Measurements from ENCODE around the gene PRKCH. TPM values are rescaled to one million over a fixed set of nuclear protein-coding genes. Genes with fewer than 3 reads are reported as not detected.

PRKCH gene
- total and polyA plus RNA-seq, 4 experiments from 2014 or later, result 246 to 284 (median 249) TPM

- Histone ChIP-seq H3K9me3 (ENCODE audit: control insufficient read depth in 1 of 2, low read length in 2 of 2) (no peaks in the 10 kb centered on the region), H3K27me3 (ENCODE audit: insufficient read depth, low read length) (no peaks in the 10 kb centered on the region), H3K4me3 (ENCODE audit: low read length in 2 of 2) (no peak overlapping the region), H3K27ac (ENCODE audit: low read depth, low read length) (no peak overlapping the region), H3K4me1 (ENCODE audit: insufficient read depth, low read length) (peaks cover 7% of the 10 kb centered on the region), H3K36me3 (ENCODE audit: insufficient read depth, low read length) (no peaks in the 10 kb centered on the region)
- Mint-ChIP-seq H3K36me3 (no peaks in the 10 kb centered on the region), H3K27me3 (no peaks in the 10 kb centered on the region), H3K4me1 (peaks cover 5 to 35% (median 13%) of the 10 kb centered on the region in 4 donors), H3K9me3 (peaks cover 0 to 5% (median 0%) of the 10 kb centered on the region in 8 donors), H3K27ac (peak overlapping the region in 4 of 7 donors; percentile 13 to 84 (median 55)), H3K4me3 (peak overlapping the region in 2 of 8 donors; percentile 10 to 17)
- intact Hi-C loops (cut with micrococcal nuclease), result no loop called here
- CTCF ChIA-PET (ENCODE audit: partially characterized antibody), result interaction anchor here (2.0 kb wide), 1 partner anchor 169 kb away, joined by 4 read pairs; no protein-coding TSS in a partner anchor
- no peak for DNase-seq
- POLR2A ChIA-PET (ENCODE audit: partially characterized antibody), result interaction anchor here (1.7 kb wide), 1 partner anchor 130 kb away, joined by 6 read pairs; no protein-coding TSS in a partner anchor
Observed at GRCh38 chr14:61561657-61562276, 240.4 kb downstream of the PRKCH start.

GRCh38 chr14:61562321-61563161 is 241.2 kb downstream of the PRKCH start:
- H3K36me3 ChIP-seq (ENCODE audit: insufficient read depth, low read length), result no peaks in the 10 kb centered on the region
- H3K4me3 ChIP-seq (ENCODE audit: low read length in 2 of 2), result no peak overlapping the region
- ChIA-PET POLR2A (ENCODE audit: partially characterized antibody) (interaction anchor here (1.1 to 1.7 kb wide), 3 partner anchors 14 to 129 kb away, joined by 3 to 6 read pairs (median 5); no protein-coding TSS in a partner anchor), CTCF (ENCODE audit: partially characterized antibody) (interaction anchor here (0.6 to 2.0 kb wide), 4 partner anchors 81 to 169 kb away, joined by 3 to 4 read pairs (median 4); no protein-coding TSS in a partner anchor)
- peak overlapping the region in 1 of 8 donors; percentile 6 for H3K4me3 Mint-ChIP-seq
- peak; percentile 29 to 74 (median 49) for DNase-seq
- intact Hi-C loops (cut with micrococcal nuclease), result no loop called here
- peaks cover 0 to 2% (median 0%) of the 10 kb centered on the region in 8 donors for H3K9me3 Mint-ChIP-seq
- peaks cover 5 to 35% (median 12%) of the 10 kb centered on the region in 4 donors for H3K4me1 Mint-ChIP-seq
- no peaks in the 10 kb centered on the region for H3K27me3 ChIP-seq (ENCODE audit: insufficient read depth, low read length)
- H3K27me3 Mint-ChIP-seq, result no peaks in the 10 kb centered on the region
- H3K4me1 ChIP-seq (ENCODE audit: insufficient read depth, low read length), result peaks cover 7% of the 10 kb centered on the region
- no peaks in the 10 kb centered on the region for H3K36me3 Mint-ChIP-seq
- H3K9me3 ChIP-seq (ENCODE audit: control insufficient read depth in 1 of 2, low read length in 2 of 2), result no peaks in the 10 kb centered on the region
- H3K27ac ChIP-seq (ENCODE audit: low read depth, low read length), result no peak overlapping the region
- peak overlapping the region; percentile 1 to 89 (median 76) for H3K27ac Mint-ChIP-seq

GRCh38 chr14:61563162-61563511 is 241.8 kb downstream of the PRKCH start:
- DNase-seq, result no peak
- no peak overlapping the region for H3K4me3 Mint-ChIP-seq
- no peaks in the 10 kb centered on the region for H3K27me3 Mint-ChIP-seq
- peak overlapping the region in 4 of 7 donors; percentile 17 to 72 (median 54) for H3K27ac Mint-ChIP-seq
- intact Hi-C loops (cut with micrococcal nuclease), result no loop called here
- Histone ChIP-seq H3K4me1 (ENCODE audit: insufficient read depth, low read length) (peaks cover 8% of the 10 kb centered on the region), H3K4me3 (ENCODE audit: low read length in 2 of 2) (no peak overlapping the region), H3K27ac (ENCODE audit: low read depth, low read length) (no peak overlapping the region), H3K9me3 (ENCODE audit: control insufficient read depth in 1 of 2, low read length in 2 of 2) (no peaks in the 10 kb centered on the region), H3K27me3 (ENCODE audit: insufficient read depth, low read length) (no peaks in the 10 kb centered on the region), H3K36me3 (ENCODE audit: insufficient read depth, low read length) (no peaks in the 10 kb centered on the region)
- peaks cover 7 to 35% (median 15%) of the 10 kb centered on the region in 4 donors for H3K4me1 Mint-ChIP-seq
- ChIA-PET CTCF (ENCODE audit: partially characterized antibody) (interaction anchor here (1.2 to 2.0 kb wide), 3 partner anchors 92 to 168 kb away, joined by 3 to 4 read pairs (median 4); no protein-coding TSS in a partner anchor), POLR2A (ENCODE audit: partially characterized antibody) (interaction anchor here (1.1 to 1.7 kb wide), 3 partner anchors 14 to 128 kb away, joined by 3 to 6 read pairs (median 5); no protein-coding TSS in a partner anchor)
- no peaks in the 10 kb centered on the region for H3K36me3 Mint-ChIP-seq
- peaks cover 0 to 2% (median 0%) of the 10 kb centered on the region in 8 donors for H3K9me3 Mint-ChIP-seq

GRCh38 chr14:61563880-61564617 is 242.7 kb downstream of the PRKCH start:
- Mint-ChIP-seq H3K36me3 (no peaks in the 10 kb centered on the region), H3K4me1 (peaks cover 13 to 43% (median 23%) of the 10 kb centered on the region in 4 donors), H3K27ac (peak overlapping the region in 2 of 7 donors; percentile 36 to 83), H3K4me3 (no peak overlapping the region), H3K27me3 (no peaks in the 10 kb centered on the region), H3K9me3 (no peaks in the 10 kb centered on the region)
- ChIA-PET CTCF (ENCODE audit: partially characterized antibody) (interaction anchor here (0.7 kb wide), 1 partner anchor 13 kb away, joined by 3 read pairs; no protein-coding TSS in a partner anchor), POLR2A (ENCODE audit: partially characterized antibody) (interaction anchor here (1.1 kb wide), 1 partner anchor 15 kb away, joined by 3 read pairs; no protein-coding TSS in a partner anchor)
- H3K4me1 ChIP-seq (ENCODE audit: insufficient read depth, low read length), result peaks cover 17% of the 10 kb centered on the region
- no peak for DNase-seq
- no peaks in the 10 kb centered on the region for H3K36me3 ChIP-seq (ENCODE audit: insufficient read depth, low read length)
- no peaks in the 10 kb centered on the region for H3K27me3 ChIP-seq (ENCODE audit: insufficient read depth, low read length)
- no peak overlapping the region for H3K27ac ChIP-seq (ENCODE audit: low read depth, low read length)
- no peaks in the 10 kb centered on the region for H3K9me3 ChIP-seq (ENCODE audit: control insufficient read depth in 1 of 2, low read length in 2 of 2)
- intact Hi-C loops (cut with micrococcal nuclease), result no loop called here
- no peak overlapping the region for H3K4me3 ChIP-seq (ENCODE audit: low read length in 2 of 2)

- no peaks in the 10 kb centered on the region for H3K27me3 ChIP-seq (ENCODE audit: insufficient read depth, low read length)
- POLR2A ChIA-PET (ENCODE audit: partially characterized antibody), result no interaction called here
- no peaks in the 10 kb centered on the region for H3K9me3 Mint-ChIP-seq
- H3K4me1 Mint-ChIP-seq, result peaks cover 18 to 49% (median 28%) of the 10 kb centered on the region in 4 donors
- peak overlapping the region in 3 of 7 donors; percentile 33 to 83 (median 36) for H3K27ac Mint-ChIP-seq
- intact Hi-C loops (cut with micrococcal nuclease), result loop anchor here (5.0 kb wide), 2 partner anchors 32 to 133 kb away; partner anchors contain the start of gene HIF1A
- H3K4me1 ChIP-seq (ENCODE audit: insufficient read depth, low read length), result peaks cover 23% of the 10 kb centered on the region
- H3K4me3 Mint-ChIP-seq, result no peak overlapping the region
- no peaks in the 10 kb centered on the region for H3K9me3 ChIP-seq (ENCODE audit: control insufficient read depth in 1 of 2, low read length in 2 of 2)
- DNase-seq, result no peak
- no peaks in the 10 kb centered on the region for H3K36me3 Mint-ChIP-seq
- CTCF ChIA-PET (ENCODE audit: partially characterized antibody), result interaction anchor here (1.0 kb wide), 1 partner anchor 11 kb away, joined by 4 read pairs; no protein-coding TSS in a partner anchor
- no peak overlapping the region for H3K27ac ChIP-seq (ENCODE audit: low read depth, low read length)
- H3K36me3 ChIP-seq (ENCODE audit: insufficient read depth, low read length), result no peaks in the 10 kb centered on the region
- no peaks in the 10 kb centered on the region for H3K27me3 Mint-ChIP-seq
- H3K4me3 ChIP-seq (ENCODE audit: low read length in 2 of 2), result no peak overlapping the region
Observed at GRCh38 chr14:61564618-61565091, 243.3 kb downstream of the PRKCH start.

GRCh38 chr14:61565181-61565580 is 243.8 kb downstream of the PRKCH start:
- no peaks in the 10 kb centered on the region for H3K36me3 Mint-ChIP-seq
- no peaks in the 10 kb centered on the region for H3K9me3 ChIP-seq (ENCODE audit: control insufficient read depth in 1 of 2, low read length in 2 of 2)
- H3K27me3 ChIP-seq (ENCODE audit: insufficient read depth, low read length), result no peaks in the 10 kb centered on the region
- H3K4me1 Mint-ChIP-seq, result peaks cover 24 to 55% (median 33%) of the 10 kb centered on the region in 4 donors
- H3K36me3 ChIP-seq (ENCODE audit: insufficient read depth, low read length), result no peaks in the 10 kb centered on the region
- POLR2A ChIA-PET (ENCODE audit: partially characterized antibody), result no interaction called here
- no peaks in the 10 kb centered on the region for H3K9me3 Mint-ChIP-seq
- H3K4me3 ChIP-seq (ENCODE audit: low read length in 2 of 2), result no peak overlapping the region
- H3K27ac ChIP-seq (ENCODE audit: low read depth, low read length), result no peak overlapping the region
- H3K27ac Mint-ChIP-seq, result peak overlapping the region in 2 of 7 donors; percentile 33 to 36
- no peak for DNase-seq
- H3K4me3 Mint-ChIP-seq, result no peak overlapping the region
- CTCF ChIA-PET (ENCODE audit: partially characterized antibody), result interaction anchor here (1.0 kb wide), 1 partner anchor 12 kb away, joined by 4 read pairs; no protein-coding TSS in a partner anchor
- H3K4me1 ChIP-seq (ENCODE audit: insufficient read depth, low read length), result peaks cover 28% of the 10 kb centered on the region
- intact Hi-C loops (cut with micrococcal nuclease), result loop anchor here (5.0 kb wide), 2 partner anchors 33 to 132 kb away; partner anchors contain the start of gene HIF1A
- H3K27me3 Mint-ChIP-seq, result no peaks in the 10 kb centered on the region

Data from CD4-positive, alpha-beta memory T cell (primary cell).